WERI-Rb-1 (cell line): ENCODE data around the gene ACTR5.
A peak's percentile ranks its signal among the peaks of the same experiment; 100 is the strongest.

Source experiments
- DNase-seq: peaks from one replicate; pipeline ENCODE4 v3.0.0-alpha.2; 2020
- H3K27ac ChIP-seq: fragments of 250-450 bp; sonication (Bioruptor Pico); 2 replicates; pipeline ENCODE4 v1.5.1; 2020; ENCODE audit warnings: mild to moderate bottlenecking, moderate library complexity
- H3K27me3 ChIP-seq: fragments of 250-450 bp; sonication (Bioruptor Pico); 2 replicates; pipeline ENCODE4 v1.5.1; 2021; ENCODE audit warnings: mild to moderate bottlenecking, low read depth, moderate library complexity; ENCODE audit not compliant: insufficient read depth, severe bottlenecking
- H3K36me3 ChIP-seq: fragments of 250-450 bp; sonication (Bioruptor Pico); 2 replicates; pipeline ENCODE4 v1.5.1; 2020; ENCODE audit warnings: mild to moderate bottlenecking, moderate library complexity
- H3K4me3 ChIP-seq: 2 replicates; pipeline ENCODE4 v1.5.1; 2011; ENCODE audit warnings: low read depth, mild to moderate bottlenecking, control low read depth, low read length
- H3K9me3 ChIP-seq: fragments of 250-450 bp; sonication (Bioruptor Pico); 2 replicates; pipeline ENCODE4 v1.5.1; 2021; ENCODE audit warnings: mild to moderate bottlenecking, moderate library complexity; ENCODE audit not compliant: severe bottlenecking
- CTCF ChIP-seq: IDR thresholded peaks from 2 replicates; pipeline ENCODE4 v1.5.1; 2011; ENCODE audit warnings: low read depth, mild to moderate bottlenecking, control low read depth, inconsistent platforms, low read length

The ACTR5 gene

GRCh38 chr20:38706509-38706908 is 41.8 kb upstream of the ACTR5 start:
- Histone ChIP-seq H3K9me3 (no peaks in the 10 kb centered on the region), H3K4me3 (no peak overlapping the region)
- TF ChIP-seq CTCF = no peak

DNA sequence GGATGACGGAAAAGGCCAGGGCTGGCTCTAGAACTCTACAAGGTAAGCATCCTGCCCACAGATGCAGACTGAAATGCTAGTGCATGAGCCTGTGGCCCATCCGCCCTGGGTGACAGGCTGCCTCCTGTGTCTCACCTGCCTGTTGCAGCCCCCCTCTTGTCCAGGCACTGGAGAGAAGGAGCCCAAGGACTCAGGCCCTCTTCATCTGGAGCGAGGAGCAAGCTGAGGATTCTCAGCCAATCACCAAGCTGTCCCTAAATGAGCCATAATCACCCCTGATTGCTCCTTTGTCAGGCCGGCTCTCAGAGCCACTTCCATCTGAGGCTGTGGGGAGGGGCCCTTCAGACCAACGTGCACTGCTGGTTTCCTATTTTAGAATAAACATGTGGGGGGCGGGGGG is 34.0 kb upstream of the ACTR5 start:
- no peak overlapping the region for H3K27ac ChIP-seq
- no peak for DNase-seq
- H3K4me3 ChIP-seq = no peak overlapping the region
- TF ChIP-seq CTCF = no peak
- peaks cover 3% of the 10 kb centered on the region for H3K27me3 ChIP-seq
- no peaks in the 10 kb centered on the region for H3K9me3 ChIP-seq
- H3K36me3 ChIP-seq = no peaks in the 10 kb centered on the region

More at GRCh38 chr20:38706509-38706908, 41.8 kb upstream of the ACTR5 start:
- Histone ChIP-seq H3K27ac (peak overlapping the region; percentile 35), H3K36me3 (no peaks in the 10 kb centered on the region), H3K27me3 (no peaks in the 10 kb centered on the region)
- peak; percentile 84 for DNase-seq

GRCh38 chr20:38715646-38716045 is 32.6 kb upstream of the ACTR5 start:
- no peak for DNase-seq
- H3K9me3 ChIP-seq = no peaks in the 10 kb centered on the region
- no peaks in the 10 kb centered on the region for H3K36me3 ChIP-seq
- no peak overlapping the region for H3K4me3 ChIP-seq
- H3K27ac ChIP-seq = no peak overlapping the region
- no peak for TF ChIP-seq CTCF
- peaks cover 8% of the 10 kb centered on the region for H3K27me3 ChIP-seq

DNA sequence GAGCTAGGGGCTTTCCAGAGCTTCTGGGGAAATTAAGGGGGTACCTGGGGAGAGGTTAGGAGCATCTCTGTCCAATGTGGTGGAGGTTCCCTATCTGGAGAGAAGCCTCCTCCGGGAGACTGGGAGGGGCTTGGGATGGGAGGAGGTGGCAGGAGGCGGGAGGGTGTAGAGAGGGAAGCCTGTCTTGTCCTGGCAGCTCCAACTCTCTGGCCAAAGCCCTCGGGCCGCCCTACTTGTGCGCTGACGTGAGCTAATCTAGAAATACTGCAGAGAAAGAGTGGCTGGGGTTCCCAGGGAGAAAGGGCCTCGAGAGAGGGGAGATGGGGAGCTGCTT is 25.6 kb upstream of the ACTR5 start:
- H3K27me3 ChIP-seq = peaks cover 78% of the 10 kb centered on the region
- no peak overlapping the region for H3K4me3 ChIP-seq
- no peak for TF ChIP-seq CTCF
- H3K27ac ChIP-seq = no peak overlapping the region
- no peaks in the 10 kb centered on the region for H3K36me3 ChIP-seq
- no peaks in the 10 kb centered on the region for H3K9me3 ChIP-seq
- DNase-seq = no peak

DNA sequence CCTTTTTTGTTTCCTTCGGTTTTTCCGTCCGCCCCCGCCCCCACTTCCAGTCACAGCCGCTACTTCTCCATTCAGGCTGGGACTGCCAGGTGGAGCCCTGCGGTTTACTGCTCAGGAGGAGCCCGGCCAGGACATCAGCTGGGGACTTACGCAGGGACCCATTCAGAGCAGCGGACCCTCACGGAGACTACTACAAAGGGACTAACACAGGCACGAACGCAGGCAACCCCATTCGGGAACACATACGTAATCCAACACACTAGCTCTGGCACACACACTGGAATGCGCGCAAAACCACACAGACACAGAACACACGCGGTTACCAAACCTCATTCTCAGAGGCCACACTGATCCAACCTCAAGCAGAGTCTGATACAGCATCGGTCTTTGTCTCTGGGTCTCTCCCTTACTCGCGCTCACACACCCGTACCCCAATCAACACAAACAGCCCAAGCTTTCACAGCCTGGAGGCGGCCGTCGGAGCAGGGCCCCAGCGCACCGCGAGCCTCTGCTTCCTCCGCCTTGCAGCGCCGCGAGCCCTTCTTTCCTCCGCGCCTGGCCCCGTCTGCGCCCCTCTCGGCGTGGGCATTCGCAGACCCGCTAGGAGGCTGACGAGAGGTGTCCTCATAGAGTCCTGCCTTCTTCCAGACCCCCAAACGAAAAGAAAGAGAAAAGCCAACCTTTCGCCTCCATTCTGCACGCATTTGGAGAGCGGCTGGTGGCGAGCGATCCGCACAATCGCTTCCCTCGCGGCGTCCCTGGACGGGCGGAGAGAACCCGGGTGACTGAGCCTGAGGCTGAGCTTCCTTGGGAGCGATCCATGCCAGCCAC is 25.0 kb upstream of the ACTR5 start:
- TF ChIP-seq CTCF = no peak
- H3K4me3 ChIP-seq = peak overlapping the region; percentile 27
- H3K36me3 ChIP-seq = no peaks in the 10 kb centered on the region
- H3K27ac ChIP-seq = no peak overlapping the region
- H3K27me3 ChIP-seq = peaks cover 81% of the 10 kb centered on the region
- no peak for DNase-seq
- H3K9me3 ChIP-seq = no peaks in the 10 kb centered on the region
